Epithelial cell of alveolus of lung (primary cell): ENCODE measurements around the gene DERL2. TPM values are rescaled to one million over a fixed set of nuclear protein-coding genes. Genes with fewer than 3 reads are reported as not detected.

Experiments
- total RNA-seq: library from RNA; depleted of rRNA; stranded (reverse); fragments of >200 nt; gene quantifications from 2 replicates; pipeline ENCODE4 v1.2.1, GENCODE V29; 2015

DERL2 gene
- 39.7 and 43.6 TPM in 2 replicates for total RNA-seq

GRCh38 chr17:5485270-5486205, at the start of gene DERL2:
DERL2 (minus strand) TSS chr17:5486178; CDS start chr17:5486161, 17 bp downstream.

DNA sequence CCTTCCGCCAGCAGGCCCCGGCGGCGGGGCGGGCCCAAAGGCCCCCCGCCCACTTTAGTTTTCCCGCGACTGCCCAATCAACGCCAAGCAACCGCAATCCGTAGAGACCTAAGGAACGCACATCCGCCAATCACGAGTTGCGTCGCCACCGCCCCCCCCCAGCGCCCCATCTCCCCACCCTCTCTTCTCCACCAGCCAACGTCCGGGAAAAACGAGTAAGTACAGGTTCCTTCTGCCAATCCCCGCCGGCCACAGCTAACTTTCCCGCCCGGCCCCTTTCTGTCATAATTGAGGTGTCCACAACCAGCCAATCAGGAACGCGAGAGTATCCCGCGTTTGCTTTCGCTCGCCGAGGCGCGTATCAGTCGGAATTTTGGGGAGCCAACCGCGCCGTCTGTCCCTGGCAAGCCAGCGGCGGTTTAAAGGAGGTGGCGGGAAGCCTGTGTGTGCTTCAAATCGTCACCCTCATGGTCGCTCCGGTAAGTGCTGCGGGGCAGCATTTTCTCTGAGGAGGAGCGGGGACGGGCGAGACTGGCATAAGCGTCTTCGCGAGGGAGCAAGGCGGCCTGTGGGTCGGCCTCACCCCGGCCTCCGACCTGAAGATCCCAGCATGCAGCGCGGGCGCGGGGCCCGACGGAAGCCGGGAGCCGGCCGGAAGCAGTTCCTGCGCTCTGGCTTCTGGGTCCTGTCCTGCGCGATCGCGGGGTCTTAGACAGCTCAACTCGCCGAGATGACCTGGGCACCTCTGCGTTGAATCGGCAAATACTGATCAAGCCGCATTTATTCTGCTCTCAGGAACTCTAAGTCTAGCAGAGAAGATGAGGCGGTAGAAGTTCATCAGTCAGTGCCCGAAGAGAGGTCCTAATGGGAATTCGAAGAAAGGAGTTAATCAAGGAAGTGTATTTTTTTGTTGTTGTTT, 487 bp upstream of the DERL2 start, which contains the start of gene MIS12:
TSS of gene MIS12 (plus strand) at position 361 of the 919 bp plus-strand sequence. CDS start 2,297 bp downstream, outside the sequence.

DNA sequence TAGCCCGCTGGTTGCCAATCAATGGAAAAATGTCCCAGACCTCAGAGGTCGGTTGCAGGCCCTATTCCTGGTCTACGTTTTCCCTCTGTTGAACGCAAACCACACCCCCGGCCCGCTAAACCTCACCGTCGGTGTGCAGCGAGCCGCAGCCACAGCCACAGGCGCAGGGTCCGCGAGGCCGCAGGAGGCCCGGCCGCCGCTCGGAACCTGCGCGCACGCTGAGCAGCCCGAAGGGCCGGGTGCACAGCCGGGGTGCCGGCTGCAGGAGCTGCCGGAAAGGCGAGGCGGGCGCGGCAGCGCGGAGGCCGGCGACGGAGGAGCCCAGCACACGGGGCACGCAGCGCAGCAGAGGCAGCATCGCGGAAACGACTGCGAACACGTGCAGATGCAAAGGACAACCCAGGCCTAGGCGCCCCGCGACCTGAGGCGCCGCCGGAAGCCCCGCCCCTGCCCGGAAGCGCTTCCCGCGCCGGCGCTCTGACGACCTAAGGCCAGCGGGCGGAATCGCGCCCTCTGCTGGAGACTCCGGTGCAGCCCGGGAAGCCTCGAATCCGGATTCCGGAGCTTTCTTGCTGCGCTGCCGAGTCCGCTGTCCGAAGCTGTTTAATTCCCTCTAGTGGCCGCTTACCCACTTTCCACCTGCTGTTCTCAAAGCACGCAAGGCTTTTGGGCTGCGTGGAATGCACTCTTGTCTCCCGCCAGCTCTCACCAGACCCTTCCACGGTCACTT, 47.1 kb downstream of the DERL2 start, which contains the start of gene C1QBP:
TSS of gene C1QBP (minus strand) at position 440 of the 730 bp plus-strand sequence. CDS start at position 358, 82 bp downstream.

Other genes starting within 250 kb of the DERL2 start
- gene RABEP1, start 203.9 kb downstream of the DERL2 start, total RNA-seq = 23.7 and 24.8 TPM in 2 replicates
- gene NUP88, start 66.5 kb downstream of the DERL2 start, total RNA-seq = 44.3 and 87.4 TPM in 2 replicates
- gene RPAIN, start 66.0 kb downstream of the DERL2 start, total RNA-seq = 39.0 and 44.1 TPM in 2 replicates
- 189 and 235 TPM in 2 replicates for gene C1QBP, start 47.0 kb downstream of the DERL2 start, total RNA-seq
- gene DHX33, start 17.2 kb downstream of the DERL2 start, total RNA-seq = 7.6 and 10.1 TPM in 2 replicates
- gene MIS12, start 388 bp upstream of the DERL2 start, total RNA-seq = 14.2 and 21.7 TPM in 2 replicates
- gene NLRP1, start 98.3 kb upstream of the DERL2 start, total RNA-seq = 34.5 and 40.4 TPM in 2 replicates